AG20443 (cell line): ENCODE results near the gene TBC1D22A.

Source experiments
- DNase-seq: peaks from one replicate; pipeline ENCODE4 v3.0.0; 2012; ENCODE audit warnings: low spot score, mixed read lengths

Gene TBC1D22A

DNA sequence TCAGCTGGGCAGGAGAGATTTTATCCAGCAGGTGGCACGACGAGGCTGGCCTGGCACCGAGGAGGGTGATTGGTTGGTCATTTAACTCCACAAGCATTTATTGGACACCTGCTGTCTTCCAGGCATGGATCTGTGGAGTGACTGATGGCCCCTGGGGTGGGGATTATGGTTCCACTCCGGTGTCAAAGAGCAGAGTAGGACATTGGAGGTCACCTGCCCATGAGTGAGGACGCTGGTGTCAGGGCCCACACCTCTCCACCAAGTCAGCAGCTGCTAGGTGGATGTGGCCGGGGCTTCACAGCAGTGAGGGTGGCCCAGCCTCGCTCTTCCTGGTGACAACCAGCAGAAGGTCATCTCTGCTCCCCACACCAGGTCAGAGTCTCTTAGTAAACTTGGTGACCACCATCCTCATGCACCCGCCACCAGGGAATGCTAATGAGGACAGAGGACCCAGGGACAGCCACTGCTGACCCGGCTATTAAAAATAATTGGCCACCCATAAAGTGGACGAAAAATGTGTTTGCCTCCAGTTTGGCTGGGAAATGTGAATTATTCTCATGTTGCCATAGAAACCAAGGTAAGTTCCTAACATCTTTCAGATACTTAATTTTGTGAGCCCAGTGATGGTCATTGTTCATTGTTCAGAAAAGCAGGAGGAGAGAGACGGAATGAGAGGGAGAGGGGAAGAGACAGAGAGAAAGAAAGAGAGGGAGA lies 428.7 kb downstream of the TBC1D22A start:
- DNase-seq = no peak

GRCh38 chr22:47191671-47192650 lies 429.5 kb downstream of the TBC1D22A start:
- no peak for DNase-seq

GRCh38 chr22:47192651-47193437 lies 430.4 kb downstream of the TBC1D22A start:
- no peak for DNase-seq

GRCh38 chr22:47193606-47194329 lies 431.3 kb downstream of the TBC1D22A start:
- no peak for DNase-seq

DNA sequence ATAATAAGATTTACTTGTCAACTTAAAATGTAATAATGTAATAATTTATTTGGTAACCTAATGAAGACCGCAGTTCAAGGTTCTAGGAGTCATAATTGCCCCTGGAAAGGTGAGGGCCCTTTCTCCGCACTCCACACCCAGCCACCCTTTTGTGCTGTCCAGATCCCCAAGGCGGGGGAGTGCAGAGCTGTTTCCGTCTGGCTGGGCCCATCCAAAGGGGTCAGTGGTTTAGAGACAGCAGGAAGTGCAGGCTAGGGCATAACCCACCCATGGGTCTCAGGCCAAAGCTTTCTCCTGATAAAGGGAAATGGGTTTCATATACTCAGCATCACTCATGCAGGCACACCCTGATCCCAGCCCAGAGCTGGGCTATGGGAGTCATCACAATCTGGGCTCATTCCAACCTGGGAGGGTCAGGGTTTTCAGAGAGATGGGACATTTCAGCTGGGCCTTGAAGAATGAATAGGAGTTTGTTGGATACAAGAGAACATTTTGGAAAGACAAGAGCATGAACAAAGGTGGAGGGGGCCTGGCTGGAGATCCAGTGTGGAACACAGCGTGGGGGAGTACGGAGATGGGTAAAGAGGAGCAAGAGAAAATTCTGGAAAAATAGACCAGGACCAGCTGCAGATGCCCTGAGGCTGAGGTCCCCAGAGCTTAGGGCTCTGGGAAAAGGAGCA lies 432.2 kb downstream of the TBC1D22A start:
- DNase-seq = no peak

DNA sequence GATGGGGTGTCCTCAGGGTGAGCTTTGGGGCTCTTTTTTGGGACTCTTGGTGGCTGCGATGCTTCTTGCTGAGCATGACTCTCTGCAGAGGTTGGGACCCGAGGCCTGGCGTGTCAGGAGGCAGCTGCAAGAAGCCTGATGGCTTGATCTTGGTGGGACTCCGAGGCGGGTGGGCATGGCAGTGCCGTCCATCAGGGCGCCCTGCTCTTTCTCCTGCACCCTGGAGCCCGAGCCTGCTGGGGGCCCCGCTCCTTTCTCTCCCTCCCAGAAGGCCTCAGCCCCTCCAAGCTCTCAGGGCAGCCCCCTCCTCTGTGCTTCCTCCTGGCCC lies 432.7 kb downstream of the TBC1D22A start:
- DNase-seq = no peak

GRCh38 chr22:47195484-47196165 lies 433.2 kb downstream of the TBC1D22A start:
- no peak for DNase-seq

DNA sequence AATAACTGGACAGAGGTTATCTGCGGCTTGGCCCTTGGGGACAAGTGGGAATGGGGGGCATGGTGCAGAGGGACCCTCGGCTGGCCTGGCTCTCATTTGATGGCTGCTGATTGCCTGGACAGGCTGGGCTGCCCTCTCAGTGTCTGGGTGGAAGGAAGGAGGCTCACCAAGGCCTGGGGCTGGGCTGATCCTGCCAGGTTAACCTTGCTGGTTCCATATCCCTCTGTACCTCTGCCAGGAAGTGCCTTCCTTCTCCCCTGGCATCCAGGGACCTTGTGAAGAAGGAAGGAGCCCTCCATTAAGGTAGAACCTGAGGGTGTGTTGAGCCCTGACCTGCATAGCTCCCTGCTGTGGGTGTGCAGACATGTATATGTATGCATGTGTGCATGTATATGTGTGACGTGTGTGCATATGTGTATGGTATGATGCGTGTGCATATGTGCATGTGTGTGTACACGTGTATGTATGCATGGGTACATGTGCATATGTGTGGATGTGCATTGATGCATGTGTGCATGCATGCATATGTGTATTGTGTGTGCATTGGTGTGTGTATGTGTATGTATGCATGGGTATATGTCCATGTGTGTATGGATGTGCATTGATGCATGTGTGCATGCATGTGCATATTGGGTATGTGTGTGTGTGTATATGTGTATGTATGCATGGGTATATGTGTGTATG lies 433.9 kb downstream of the TBC1D22A start:
- no peak for DNase-seq

DNA sequence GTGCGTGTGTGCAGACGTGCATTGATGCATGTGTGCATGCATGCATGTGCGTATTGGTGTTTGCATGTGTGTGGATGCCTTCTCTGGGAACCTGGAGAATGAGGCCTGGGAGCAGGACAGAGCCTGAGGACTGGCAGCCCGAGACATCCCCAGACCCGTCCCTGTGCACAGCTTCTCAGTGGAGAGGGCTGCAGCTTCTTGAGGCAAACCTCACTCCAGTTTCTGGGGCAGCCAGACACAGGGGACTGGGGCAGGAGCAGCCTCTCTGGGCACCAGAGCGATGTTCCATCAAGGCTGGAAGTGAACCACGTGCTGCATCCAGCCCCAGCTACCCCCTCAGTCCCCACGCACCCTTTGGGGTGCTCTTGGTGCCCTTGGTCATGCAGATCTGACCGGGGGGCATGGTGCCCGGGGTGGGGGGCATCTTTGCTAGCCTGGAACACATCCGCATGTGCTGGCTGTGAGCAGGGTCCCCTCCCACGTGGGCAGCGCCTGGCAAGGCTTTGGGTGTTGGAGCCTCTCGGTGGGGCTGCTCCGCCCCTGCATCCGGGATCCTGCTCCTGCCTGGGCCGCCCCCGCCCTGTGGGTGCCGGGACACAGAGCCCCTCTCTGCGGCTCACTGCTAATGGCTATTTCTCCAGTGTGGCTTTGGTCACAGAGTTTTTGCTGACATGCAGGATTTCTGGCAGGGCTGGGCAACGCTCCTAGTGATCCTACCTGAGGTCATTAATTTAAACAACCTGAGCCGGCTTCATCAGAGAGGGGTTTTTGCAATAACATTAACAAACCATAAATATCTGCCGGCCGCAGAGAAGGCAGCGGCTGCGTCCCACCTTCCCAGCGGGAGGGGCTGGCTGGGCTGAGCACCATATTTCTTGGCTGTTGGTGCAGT lies 434.7 kb downstream of the TBC1D22A start:
- peak; percentile 7 for DNase-seq

GRCh38 chr22:47197773-47198500 lies 435.5 kb downstream of the TBC1D22A start:
- peak; percentile 12 for DNase-seq

DNA sequence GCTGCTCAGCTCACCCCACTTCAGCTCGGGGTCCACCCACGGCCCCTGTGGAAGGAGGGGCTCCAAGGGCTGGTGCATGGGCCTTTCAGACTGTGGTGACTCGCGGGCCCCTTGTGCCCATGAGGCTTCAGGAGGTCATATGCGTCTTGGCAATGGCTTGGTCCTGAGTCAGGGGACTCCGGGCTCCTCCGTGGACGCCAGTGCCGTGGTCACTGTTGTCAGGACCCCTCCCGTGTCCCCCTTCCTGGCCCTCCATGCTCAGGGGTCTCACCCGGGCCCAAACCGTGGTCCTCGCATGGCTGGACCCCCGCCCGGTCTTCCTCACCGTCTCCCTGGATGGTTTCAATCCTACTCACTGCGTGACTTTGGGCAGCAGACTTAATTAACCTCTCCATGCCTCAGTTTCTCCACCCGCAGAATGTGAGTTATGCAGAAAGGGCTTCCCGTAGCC lies 436.4 kb downstream of the TBC1D22A start:
- DNase-seq = peak; percentile 9

- peak; percentile 9 for DNase-seq
Observed at GRCh38 chr22:47199261-47199978, 437.0 kb downstream of the TBC1D22A start.

- no peak for DNase-seq
Observed at GRCh38 chr22:47199979-47200272, 437.5 kb downstream of the TBC1D22A start.

GRCh38 chr22:47200273-47201051 lies 438.0 kb downstream of the TBC1D22A start:
- peak; percentile 18 for DNase-seq

GRCh38 chr22:47201186-47201995 lies 438.9 kb downstream of the TBC1D22A start:
- no peak for DNase-seq
